Ishikawa (cell line): ENCODE results near the gene CCDC187.

ENCODE experiments used
- CEBPB ChIP-seq: IDR thresholded peaks from 2 replicates; pipeline ENCODE4 v1.6.1; 2012
- CREB1 ChIP-seq: IDR thresholded peaks from 2 replicates; pipeline ENCODE4 v1.6.1; 2012; ENCODE audit warnings: low read depth
- EGR1 ChIP-seq: IDR thresholded peaks from 2 replicates; pipeline ENCODE4 v1.6.1; 2012
- EP300 ChIP-seq: IDR thresholded peaks from 2 replicates; pipeline ENCODE4 v1.6.1; 2012; ENCODE audit warnings: borderline replicate concordance
- FOXM1 ChIP-seq: IDR thresholded peaks from 2 replicates; pipeline ENCODE4 v1.6.1; 2012; ENCODE audit warnings: low read depth, borderline replicate concordance
- NFIC ChIP-seq: IDR thresholded peaks from 2 replicates; pipeline ENCODE4 v1.6.1; 2012
- RAD21 ChIP-seq: IDR thresholded peaks from 2 replicates; pipeline ENCODE4 v1.6.1; 2012; ENCODE audit warnings: low read depth
- TAF1 ChIP-seq: IDR thresholded peaks from 2 replicates; pipeline ENCODE4 v1.6.1; 2012; ENCODE audit warnings: low read depth, mild to moderate bottlenecking
- TCF12 ChIP-seq: IDR thresholded peaks from 2 replicates; pipeline ENCODE4 v1.6.1; 2012; ENCODE audit warnings: low read depth
- TEAD4 ChIP-seq: IDR thresholded peaks from 2 replicates; pipeline ENCODE4 v1.6.1; 2012
- YY1 ChIP-seq: IDR thresholded peaks from 2 replicates; pipeline ENCODE4 v1.6.1; 2012; ENCODE audit warnings: low read depth
- ZBTB7A ChIP-seq: IDR thresholded peaks from 2 replicates; pipeline ENCODE4 v1.6.1; 2012; ENCODE audit warnings: low read depth
- TF ChIP-seq, protein P1 (sequence below): IDR thresholded peaks from 2 replicates; pipeline ENCODE4 v1.6.1; 2012
- TF ChIP-seq, protein P2 (sequence below): IDR thresholded peaks from 2 replicates; pipeline ENCODE4 v1.6.1; 2012; ENCODE audit warnings: low read depth, mild to moderate bottlenecking
- TF ChIP-seq, protein P3 (sequence below): IDR thresholded peaks from 2 replicates; pipeline ENCODE4 v1.6.1; 2012

CCDC187 gene

DNA sequence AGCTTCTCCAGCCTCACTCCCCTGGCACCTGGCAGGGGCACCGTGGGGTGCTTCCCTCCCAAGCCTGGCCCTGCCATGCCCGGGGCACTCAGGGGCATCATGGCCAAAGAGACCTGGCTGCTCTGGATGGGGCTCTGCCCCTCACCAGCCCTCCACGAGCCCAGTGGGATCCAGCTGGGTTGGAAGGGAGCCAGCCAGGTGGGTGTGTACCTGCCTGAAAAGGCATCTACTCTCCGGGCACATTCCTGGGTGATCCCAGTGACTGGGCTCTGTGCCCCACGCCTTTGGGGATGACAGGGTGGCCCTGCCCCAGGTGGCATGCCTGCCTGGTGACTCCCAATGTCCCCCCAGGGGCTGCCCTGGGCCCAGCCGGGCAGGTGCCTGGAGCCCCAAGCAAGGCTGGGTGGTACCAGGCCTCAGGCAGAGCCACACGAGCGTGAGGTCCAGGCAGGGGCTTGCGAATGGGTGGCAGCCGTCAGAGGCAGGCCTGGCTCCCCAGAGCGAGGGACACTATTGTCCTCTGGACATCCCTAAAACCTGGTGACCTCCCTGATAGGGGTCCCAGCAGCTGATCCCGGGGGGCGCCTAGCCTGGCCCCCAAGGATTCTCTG, 24.2 kb upstream of the CCDC187 start:
- TF ChIP-seq NFIC (peak; percentile 84), TAF1 (no peak), TCF12 (peak; percentile 19; the same call in 1 of the 2 replicates), TEAD4 (peak; percentile 75), CREB1 (no peak), CEBPB (no peak), RAD21 (no peak)

DNA sequence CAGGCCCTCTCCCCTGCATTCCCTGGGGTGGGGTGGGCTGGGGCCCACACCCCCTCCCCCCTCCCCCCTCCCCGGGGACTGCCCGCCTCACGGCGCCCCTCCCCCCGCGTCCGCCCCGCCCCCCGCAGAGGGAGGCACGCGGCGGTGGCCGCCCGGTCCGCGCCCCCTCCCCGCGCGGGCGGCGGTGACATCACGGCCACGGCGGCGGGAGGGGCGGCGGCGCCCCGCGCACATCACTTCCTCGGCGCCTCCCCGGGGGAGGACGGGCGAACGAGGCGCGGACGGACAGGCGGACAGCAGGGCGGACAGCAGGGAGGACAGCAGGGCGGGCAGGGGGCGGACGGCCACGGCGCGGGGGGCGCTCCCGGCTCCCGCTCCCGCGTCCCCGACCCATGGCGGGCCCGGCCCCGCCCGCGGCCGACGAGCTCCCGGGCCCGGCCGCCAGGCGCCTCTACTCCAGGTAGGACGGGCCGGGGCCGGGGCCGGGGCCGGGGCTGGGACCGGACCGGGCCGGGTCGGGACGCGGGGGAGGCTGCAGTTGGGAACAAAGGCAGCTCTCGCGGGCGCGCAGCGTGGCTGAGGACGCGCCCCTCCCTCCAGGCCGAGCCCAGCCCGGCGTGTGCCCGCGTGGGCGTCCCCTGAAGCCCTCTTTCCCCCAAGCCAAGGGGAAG, 23.5 kb upstream of the CCDC187 start, which contains the start of gene GPSM1:
TSS of gene GPSM1 (plus strand) at position 236 of the 671 bp plus-strand sequence. CDS start at position 393, 157 bp downstream.
- no peak for TF ChIP-seq TAF1
- TF ChIP-seq CREB1, result no peak
- TF ChIP-seq CEBPB, result no peak
- peak; percentile 19; the same call in 1 of the 2 replicates for TF ChIP-seq YY1
- TF ChIP-seq ZBTB7A, result no peak
- TF ChIP-seq FOXM1, result no peak
- no peak for TF ChIP-seq TEAD4
- no peak for TF ChIP-seq NFIC
- TF ChIP-seq TCF12, result 0 out of 2 replicates have a peak, but pooled peaks have one; percentile 11
- no peak for TF ChIP-seq EP300
- TF ChIP-seq, protein P1, sequence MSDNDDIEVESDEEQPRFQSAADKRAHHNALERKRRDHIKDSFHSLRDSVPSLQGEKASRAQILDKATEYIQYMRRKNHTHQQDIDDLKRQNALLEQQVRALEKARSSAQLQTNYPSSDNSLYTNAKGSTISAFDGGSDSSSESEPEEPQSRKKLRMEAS, result peak; percentile 23; the same call in 1 of the 2 replicates
- TF ChIP-seq, protein P2, sequence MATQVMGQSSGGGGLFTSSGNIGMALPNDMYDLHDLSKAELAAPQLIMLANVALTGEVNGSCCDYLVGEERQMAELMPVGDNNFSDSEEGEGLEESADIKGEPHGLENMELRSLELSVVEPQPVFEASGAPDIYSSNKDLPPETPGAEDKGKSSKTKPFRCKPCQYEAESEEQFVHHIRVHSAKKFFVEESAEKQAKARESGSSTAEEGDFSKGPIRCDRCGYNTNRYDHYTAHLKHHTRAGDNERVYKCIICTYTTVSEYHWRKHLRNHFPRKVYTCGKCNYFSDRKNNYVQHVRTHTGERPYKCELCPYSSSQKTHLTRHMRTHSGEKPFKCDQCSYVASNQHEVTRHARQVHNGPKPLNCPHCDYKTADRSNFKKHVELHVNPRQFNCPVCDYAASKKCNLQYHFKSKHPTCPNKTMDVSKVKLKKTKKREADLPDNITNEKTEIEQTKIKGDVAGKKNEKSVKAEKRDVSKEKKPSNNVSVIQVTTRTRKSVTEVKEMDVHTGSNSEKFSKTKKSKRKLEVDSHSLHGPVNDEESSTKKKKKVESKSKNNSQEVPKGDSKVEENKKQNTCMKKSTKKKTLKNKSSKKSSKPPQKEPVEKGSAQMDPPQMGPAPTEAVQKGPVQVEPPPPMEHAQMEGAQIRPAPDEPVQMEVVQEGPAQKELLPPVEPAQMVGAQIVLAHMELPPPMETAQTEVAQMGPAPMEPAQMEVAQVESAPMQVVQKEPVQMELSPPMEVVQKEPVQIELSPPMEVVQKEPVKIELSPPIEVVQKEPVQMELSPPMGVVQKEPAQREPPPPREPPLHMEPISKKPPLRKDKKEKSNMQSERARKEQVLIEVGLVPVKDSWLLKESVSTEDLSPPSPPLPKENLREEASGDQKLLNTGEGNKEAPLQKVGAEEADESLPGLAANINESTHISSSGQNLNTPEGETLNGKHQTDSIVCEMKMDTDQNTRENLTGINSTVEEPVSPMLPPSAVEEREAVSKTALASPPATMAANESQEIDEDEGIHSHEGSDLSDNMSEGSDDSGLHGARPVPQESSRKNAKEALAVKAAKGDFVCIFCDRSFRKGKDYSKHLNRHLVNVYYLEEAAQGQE, result no peak
- TF ChIP-seq, protein P3, sequence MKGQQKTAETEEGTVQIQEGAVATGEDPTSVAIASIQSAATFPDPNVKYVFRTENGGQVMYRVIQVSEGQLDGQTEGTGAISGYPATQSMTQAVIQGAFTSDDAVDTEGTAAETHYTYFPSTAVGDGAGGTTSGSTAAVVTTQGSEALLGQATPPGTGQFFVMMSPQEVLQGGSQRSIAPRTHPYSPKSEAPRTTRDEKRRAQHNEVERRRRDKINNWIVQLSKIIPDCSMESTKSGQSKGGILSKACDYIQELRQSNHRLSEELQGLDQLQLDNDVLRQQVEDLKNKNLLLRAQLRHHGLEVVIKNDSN, result no peak
- TF ChIP-seq RAD21, result no peak
- peak; percentile 51; the same call in 1 of the 2 replicates for TF ChIP-seq EGR1

DNA sequence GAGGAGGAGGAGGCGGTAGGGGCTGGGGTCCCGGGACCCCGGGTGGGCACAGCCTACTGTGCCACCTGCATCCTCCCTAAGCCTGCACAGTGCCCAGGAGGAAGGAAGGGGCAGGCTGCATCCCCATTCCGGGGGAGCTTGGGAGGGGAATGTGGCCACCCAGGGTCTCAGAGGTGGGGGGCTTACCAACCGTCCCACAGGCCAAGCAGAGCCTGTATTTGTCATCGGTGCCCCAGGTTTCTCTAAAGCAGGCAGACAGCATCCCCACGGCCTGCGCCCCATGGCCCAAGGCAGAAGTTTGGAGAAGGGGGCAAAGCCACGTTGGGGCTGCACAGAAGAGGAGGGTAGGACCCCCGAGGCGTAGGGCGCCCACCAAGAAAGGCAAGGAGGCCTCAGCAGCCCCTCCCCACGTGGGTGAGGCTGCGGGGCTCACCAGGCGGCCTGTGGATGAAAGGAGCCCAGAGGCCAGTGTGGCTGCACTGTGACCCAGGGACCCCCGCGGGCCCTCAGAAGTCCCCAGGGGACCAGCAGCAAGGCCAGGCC, 22.9 kb upstream of the CCDC187 start:
- TF ChIP-seq, protein P1, result no peak
- peak; percentile 97 for TF ChIP-seq ZBTB7A

DNA sequence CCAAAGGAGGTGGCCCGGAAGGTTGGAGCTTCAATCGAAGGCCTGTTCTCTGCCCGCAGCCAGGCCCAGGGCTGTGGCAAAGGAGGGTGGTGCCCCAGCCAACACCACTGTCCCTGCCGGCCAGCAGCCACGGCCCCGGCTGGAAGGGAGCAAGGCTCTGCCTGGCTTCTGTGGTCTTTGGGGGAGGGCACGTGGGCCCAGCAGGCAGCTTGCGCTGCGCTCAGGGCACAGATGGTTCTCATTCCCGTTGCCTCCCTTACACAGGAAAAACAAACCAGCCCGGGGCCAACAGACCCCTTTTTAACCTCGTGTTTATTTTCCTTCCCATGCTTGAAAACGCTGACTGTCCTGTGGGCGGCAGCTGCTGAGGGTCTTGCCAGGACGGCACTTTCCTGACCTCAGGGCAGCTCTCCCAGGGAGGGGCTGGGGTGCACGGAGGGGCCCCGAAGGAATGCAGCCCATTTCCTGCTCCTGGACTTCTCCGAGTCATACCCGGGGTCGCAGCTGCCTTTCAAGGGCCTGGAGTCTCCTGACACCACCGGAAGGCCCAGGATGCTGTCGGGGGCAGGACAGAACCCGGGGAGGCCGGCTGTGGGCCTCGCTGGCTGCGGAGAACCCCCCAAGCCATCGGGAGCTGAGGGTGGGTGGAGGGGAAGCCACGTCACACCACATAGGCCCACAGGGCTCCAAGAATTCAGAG, 22.3 kb upstream of the CCDC187 start:
- TF ChIP-seq EP300 (no peak), FOXM1 (no peak), TCF12 (no peak; the same call in 1 of the 2 replicates), NFIC (no peak), RAD21 (no peak), CEBPB (no peak), ZBTB7A (no peak)
- TF ChIP-seq, protein P3, result no peak
- TF ChIP-seq, protein P2, result no peak

DNA sequence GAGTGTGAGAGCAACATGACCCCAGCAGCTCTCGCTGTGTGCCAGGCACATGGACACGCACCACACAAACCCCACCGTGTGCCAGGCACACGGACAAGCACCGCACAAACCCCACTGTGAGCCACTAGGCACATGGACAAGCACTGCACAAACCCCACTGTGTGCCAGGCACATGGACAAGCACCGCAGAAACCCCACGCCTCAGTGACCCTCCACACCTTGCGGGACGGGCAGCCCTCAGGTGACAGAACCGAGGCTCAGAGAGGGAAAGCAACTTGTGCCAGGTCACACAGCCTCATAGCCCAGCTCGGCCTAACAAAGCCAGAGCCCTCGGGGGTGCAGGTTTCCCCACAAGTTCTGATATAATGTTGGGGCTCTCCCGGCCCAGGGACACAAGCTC, 21.5 kb upstream of the CCDC187 start:
- TF ChIP-seq EGR1, result no peak
- no peak for TF ChIP-seq RAD21
- no peak for TF ChIP-seq TCF12
- TF ChIP-seq, protein P2, result no peak
- no peak for TF ChIP-seq CREB1
- TF ChIP-seq NFIC, result no peak
- no peak for TF ChIP-seq EP300
- no peak for TF ChIP-seq TAF1
- no peak for TF ChIP-seq FOXM1
